ENCODE measurements around the gene PPM1N. TPM values are rescaled to one million over a fixed set of nuclear protein-coding genes. Genes with fewer than 3 reads are reported as not detected.
A peak's percentile ranks its signal among the peaks of the same experiment; 100 is the strongest.

PPM1N gene
- total and polyA plus RNA-seq, 7 donors, result 1.2 to 4.2 (median 2.5) TPM

DNA sequence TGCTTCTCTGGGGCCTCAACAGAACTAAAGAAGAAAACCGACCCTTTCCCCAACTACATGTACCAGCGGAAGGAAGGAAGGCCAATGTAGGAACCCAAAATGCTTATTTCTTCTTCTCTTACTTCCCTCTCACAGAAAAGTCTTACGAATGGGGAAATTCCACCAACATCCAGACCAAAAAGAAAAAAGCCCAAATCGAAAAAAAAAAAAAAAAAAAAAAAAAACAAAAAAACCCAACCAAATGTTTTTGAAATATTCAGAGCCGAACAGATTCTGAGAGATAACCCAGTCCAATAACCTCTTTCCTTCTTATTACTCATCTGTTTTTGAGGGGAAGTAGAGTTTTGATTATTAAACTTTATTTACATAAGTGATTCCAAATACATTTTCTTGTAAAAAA, 3.9 kb downstream of the PPM1N start:
- Histone ChIP-seq H3K4me3 (no peak overlapping the region), H3K27ac (no peak overlapping the region), H3K36me3 (no peaks in the 10 kb centered on the region), H3K9me3 (no peaks in the 10 kb centered on the region), H3K27me3 (peaks cover 4 to 35% (median 11%) of the 10 kb centered on the region in 3 donors), H3K4me1 (peaks cover 0 to 28% (median 26%) of the 10 kb centered on the region in 4 donors)
- TF ChIP-seq POLR2A (IDR thresholded peaks at IDR 0.05) (no peak), EP300 (IDR thresholded peaks at IDR 0.05) (no peak), POLR2AphosphoS5 (IDR thresholded peaks at IDR 0.05) (no peak)
- TF ChIP-seq, protein P1, sequence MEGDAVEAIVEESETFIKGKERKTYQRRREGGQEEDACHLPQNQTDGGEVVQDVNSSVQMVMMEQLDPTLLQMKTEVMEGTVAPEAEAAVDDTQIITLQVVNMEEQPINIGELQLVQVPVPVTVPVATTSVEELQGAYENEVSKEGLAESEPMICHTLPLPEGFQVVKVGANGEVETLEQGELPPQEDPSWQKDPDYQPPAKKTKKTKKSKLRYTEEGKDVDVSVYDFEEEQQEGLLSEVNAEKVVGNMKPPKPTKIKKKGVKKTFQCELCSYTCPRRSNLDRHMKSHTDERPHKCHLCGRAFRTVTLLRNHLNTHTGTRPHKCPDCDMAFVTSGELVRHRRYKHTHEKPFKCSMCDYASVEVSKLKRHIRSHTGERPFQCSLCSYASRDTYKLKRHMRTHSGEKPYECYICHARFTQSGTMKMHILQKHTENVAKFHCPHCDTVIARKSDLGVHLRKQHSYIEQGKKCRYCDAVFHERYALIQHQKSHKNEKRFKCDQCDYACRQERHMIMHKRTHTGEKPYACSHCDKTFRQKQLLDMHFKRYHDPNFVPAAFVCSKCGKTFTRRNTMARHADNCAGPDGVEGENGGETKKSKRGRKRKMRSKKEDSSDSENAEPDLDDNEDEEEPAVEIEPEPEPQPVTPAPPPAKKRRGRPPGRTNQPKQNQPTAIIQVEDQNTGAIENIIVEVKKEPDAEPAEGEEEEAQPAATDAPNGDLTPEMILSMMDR (IDR thresholded peaks at IDR 0.05), result no peak
- 75 to 78% methylated on average over 5 of the region's 5 CpGs for WGBS, 2 donors
- no peak for DNase-seq
- intact Hi-C loops (cut with DNase I), result loop anchor here (10.0 kb wide), 2 partner anchors 283 to 747 kb away; partner anchors contain the start of gene DMPK

DNA sequence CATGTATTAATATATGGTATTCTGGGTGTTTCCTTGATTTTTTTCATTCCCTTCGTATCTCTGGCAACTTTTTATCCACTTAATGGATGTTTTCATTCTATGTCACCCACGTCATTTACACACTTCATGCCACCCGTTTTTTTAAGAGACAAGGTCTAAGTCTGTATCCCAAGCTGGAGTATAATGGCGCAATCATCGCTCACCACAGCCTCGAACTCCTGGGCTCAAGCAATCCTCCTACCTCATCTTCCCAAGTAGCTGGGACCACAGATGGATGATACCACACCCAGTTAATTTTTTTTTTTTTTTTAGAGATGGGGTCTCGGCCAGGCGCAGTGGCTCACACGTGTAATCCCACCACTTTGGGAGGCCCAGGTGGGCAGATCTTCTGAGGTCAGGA, 5.7 kb downstream of the PPM1N start:
- TF ChIP-seq POLR2A (IDR thresholded peaks at IDR 0.05), result no peak
- TF ChIP-seq POLR2AphosphoS5 (IDR thresholded peaks at IDR 0.05), result no peak
- TF ChIP-seq EP300 (IDR thresholded peaks at IDR 0.05), result no peak
- TF ChIP-seq, protein P1 (IDR thresholded peaks at IDR 0.05), result no peak
- H3K36me3 ChIP-seq, result no peaks in the 10 kb centered on the region
- peaks cover 0 to 12% (median 10%) of the 10 kb centered on the region in 4 donors for H3K4me1 ChIP-seq
- WGBS, 2 donors, result 88 to 90% methylated on average over 9 of the region's 9 CpGs
- no peak overlapping the region for H3K4me3 ChIP-seq
- intact Hi-C loops (cut with DNase I), result loop anchor here (10.0 kb wide), 2 partner anchors 281 to 749 kb away; partner anchors contain the start of gene DMPK
- H3K27ac ChIP-seq, result no peak overlapping the region
- H3K9me3 ChIP-seq, result no peaks in the 10 kb centered on the region
- peaks cover 4 to 28% (median 11%) of the 10 kb centered on the region in 3 donors for H3K27me3 ChIP-seq
- DNase-seq, result no peak

DNA sequence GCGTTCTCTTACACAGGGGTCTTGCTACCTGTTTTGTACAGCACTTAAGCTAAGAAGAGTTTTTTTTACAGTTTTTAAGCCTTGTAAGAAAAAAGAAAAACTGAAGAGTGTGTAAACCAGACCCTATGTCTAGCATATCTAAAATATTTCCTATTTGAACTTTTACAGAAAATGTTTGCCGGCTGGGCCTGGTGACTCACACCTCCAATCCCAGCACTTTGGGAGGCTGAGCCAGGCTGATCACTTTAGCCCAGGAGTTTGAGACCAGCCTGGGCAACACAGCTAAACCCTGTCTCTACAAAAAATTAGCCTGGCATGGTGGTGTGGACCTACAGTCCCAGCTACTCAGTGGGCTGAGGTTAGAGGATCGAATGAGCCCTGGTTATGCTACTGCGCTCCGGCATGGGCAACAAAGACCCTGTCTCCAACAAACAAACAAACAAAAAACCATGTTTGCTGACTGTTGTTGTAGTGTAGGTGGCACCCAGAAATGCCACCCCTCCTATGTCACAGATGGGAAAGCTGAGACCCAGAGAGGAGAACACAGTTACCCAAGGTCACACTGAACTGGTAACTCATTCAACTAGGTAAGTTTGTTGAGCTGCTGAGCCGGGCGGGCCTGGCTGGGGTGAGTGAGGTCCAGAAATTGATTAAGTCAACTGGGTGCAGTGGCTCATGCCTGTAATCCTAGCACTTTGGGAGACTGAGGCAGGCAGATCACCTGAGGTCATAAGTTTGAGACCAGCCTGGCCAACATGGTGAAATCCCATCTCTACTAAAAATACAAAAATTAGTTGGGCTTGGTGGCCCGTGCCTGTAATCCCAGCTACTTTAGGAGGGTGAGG, 7.1 kb downstream of the PPM1N start:
- TF ChIP-seq POLR2AphosphoS5 (IDR thresholded peaks at IDR 0.05) (no peak), POLR2A (IDR thresholded peaks at IDR 0.05) (no peak), EP300 (IDR thresholded peaks at IDR 0.05) (no peak)
- TF ChIP-seq, protein P1 (IDR thresholded peaks at IDR 0.05), result no peak
- no peak overlapping the region for H3K4me3 ChIP-seq
- peaks cover 0 to 16% (median 14%) of the 10 kb centered on the region in 4 donors for H3K4me1 ChIP-seq
- no peak for DNase-seq
- no peaks in the 10 kb centered on the region for H3K36me3 ChIP-seq
- intact Hi-C loops (cut with DNase I), result loop anchor here (10.0 kb wide), 2 partner anchors 279 to 751 kb away; partner anchors contain the start of gene DMPK
- WGBS, 2 donors, result 82 to 90% methylated on average over 8 of the region's 8 CpGs
- H3K9me3 ChIP-seq, result no peaks in the 10 kb centered on the region
- H3K27ac ChIP-seq, result peak overlapping the region; percentile 94 to 99 (median 98)
- peaks cover 0 to 13% (median 0%) of the 10 kb centered on the region in 3 donors for H3K27me3 ChIP-seq

DNA sequence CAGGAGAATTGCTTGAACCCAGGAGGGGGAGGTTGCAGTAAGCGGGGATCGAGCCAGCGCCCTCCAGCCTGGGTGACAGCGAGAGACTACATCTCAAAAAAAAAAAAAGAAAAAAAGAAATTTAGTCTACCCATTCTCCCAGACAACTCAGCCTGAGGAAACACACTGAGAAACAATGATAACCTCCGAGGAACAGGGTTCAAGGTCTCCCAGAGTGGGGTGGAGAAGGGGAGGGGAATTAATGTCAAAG, 7.7 kb downstream of the PPM1N start:
- H3K9me3 ChIP-seq, result no peaks in the 10 kb centered on the region
- H3K27me3 ChIP-seq, result peaks cover 0 to 8% (median 0%) of the 10 kb centered on the region in 3 donors
- H3K27ac ChIP-seq, result peak overlapping the region; percentile 94 to 99 (median 98)
- intact Hi-C loops (cut with DNase I), result loop anchor here (10.0 kb wide), 2 partner anchors 279 to 751 kb away; partner anchors contain the start of gene DMPK
- no peaks in the 10 kb centered on the region for H3K36me3 ChIP-seq
- DNase-seq, result no peak
- peaks cover 0 to 21% (median 19%) of the 10 kb centered on the region in 4 donors for H3K4me1 ChIP-seq
- H3K4me3 ChIP-seq, result peak overlapping the region in 3 of 4 donors; percentile 99 to 100 (median 100)
- WGBS, 2 donors, result 33 to 70% methylated on average over 5 of the region's 5 CpGs
- TF ChIP-seq EP300 (IDR thresholded peaks at IDR 0.05) (no peak), POLR2A (IDR thresholded peaks at IDR 0.05) (no peak), POLR2AphosphoS5 (IDR thresholded peaks at IDR 0.05) (no peak)
- TF ChIP-seq, protein P1 (IDR thresholded peaks at IDR 0.05), result no peak
